HG03432 (cell line): ENCODE measurements around the gene C9orf78.

Experiments
- ATAC-seq: cut with Tn5 transposase; IDR thresholded peaks from one replicate; pipeline ENCODE4 v1.9.1; 2021; ENCODE audit warnings: mild to moderate bottlenecking, moderate library complexity; ENCODE audit not compliant: unreplicated experiment

C9orf78 gene

DNA sequence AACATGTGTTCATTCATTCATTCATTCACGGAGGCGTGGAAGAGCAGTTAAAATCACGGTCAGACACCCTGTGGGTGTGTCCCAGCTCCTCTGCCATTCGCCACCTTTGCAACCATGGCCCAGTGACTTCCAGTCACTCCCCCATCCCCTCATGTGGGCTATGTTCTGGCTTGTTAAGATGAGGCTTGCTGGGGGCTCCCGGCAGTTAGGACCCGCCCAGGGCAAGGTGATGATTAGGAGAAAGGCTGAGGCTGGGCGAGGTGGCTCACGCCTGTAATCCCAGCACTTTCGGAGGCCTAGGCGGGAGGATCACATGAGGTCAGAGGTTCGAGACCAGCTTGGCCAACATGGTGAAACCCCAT is 57.3 kb downstream of the C9orf78 start:
- no peak for ATAC-seq
